T-helper 1 cell (primary cell): ENCODE measurements around the gene TBX10.
A peak's percentile ranks its signal among the peaks of the same experiment; 100 is the strongest.
"Not testable (repeated sequence)": the region's sequence is repeated elsewhere in the genome, so short reads cannot be mapped to it uniquely, and the experiment has no call there.

Experiments used
- DNase-seq, 5 donors: peaks; one replicate each; pipeline ENCODE4 v3.0.0-alpha.2; 2012 to 2020

Gene TBX10

DNA sequence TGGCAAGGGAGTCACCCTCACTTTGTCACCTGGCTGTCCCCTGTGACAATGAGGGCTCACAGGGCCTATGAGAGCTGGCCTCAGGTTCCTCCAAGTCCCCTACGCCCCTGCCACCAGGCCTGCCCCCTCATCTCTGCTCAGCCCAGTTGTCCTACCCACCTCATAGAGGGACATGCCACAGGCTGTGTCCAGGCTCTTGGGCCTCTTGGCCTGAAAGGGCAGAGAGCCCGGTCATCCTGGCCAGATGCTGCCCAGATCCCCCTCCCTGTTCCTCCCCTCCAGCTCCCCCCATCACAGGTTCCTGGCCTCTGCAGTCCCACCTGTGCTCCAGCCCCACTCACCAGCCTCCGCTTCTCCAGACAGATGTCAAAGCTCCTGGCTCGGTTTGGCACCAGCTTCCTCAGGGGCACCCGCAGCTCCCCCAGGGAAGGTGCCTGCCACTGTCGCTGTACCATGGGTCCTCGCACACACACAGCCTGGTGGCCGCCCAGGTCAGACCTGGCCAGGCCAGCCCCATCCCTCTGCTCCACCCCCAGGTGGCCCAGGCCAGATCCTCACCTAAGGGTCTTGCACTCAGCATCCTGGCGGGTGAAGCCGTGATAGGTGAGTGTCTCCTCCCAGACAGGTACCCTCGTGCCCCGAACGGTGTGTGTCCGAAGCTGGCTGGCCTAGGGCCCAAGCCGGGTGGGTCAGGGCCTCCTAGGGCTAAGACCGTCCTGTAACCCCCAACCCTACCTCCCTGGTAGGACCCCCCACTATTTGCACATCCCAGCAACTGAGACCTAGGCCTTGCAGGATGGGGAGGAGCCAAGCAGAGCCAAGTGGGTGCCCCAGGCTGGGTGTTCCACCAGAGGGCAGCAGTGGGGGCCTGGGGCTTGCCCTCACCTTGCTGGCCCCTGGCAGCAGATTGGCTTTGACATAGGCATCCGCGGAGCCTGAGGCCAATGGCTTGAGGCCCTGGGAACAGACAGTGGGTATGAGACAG lies 24.5 kb downstream of the TBX10 start:
- peak in 3 of 5 donors; percentile 31 to 75 (median 36) for DNase-seq

DNA sequence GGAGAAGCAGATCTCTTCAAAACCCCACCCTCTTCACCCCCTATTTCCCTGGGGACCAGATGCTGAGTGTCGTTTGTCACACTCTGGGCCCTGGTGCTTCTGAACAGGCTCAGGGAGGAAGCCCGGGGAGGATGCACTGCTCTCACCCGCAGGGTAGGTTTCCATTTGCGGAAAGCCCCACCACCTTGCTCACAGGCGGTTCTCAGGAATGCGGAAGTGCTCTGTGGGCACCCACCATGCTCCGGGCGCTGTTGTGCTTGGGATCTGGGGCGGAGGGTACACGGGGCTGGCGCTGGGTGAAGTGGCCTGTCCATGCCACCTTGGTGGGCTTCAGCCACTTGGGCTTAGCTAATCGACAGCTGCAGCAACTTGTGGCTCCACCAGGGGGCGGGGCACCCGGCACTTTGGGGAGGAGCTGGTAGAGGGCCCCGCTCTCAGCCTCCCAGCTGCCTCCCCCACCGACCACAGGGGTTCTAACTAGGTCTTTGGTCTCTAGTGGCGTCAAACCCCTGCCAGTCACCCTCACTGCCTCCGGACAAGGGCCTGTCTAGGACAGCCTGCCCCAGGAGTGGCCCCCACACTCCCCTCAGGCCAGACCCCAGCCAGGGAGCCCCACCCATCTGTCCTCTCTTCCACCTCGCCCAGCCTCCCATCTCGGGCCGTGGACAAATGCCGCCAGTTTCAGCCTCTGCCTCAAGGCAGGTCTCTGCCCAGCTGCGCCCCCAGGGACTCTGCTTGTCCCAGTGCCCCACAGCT lies 25.4 kb downstream of the TBX10 start:
- DNase-seq: peak; percentile 67 to 89 (median 75)

DNA sequence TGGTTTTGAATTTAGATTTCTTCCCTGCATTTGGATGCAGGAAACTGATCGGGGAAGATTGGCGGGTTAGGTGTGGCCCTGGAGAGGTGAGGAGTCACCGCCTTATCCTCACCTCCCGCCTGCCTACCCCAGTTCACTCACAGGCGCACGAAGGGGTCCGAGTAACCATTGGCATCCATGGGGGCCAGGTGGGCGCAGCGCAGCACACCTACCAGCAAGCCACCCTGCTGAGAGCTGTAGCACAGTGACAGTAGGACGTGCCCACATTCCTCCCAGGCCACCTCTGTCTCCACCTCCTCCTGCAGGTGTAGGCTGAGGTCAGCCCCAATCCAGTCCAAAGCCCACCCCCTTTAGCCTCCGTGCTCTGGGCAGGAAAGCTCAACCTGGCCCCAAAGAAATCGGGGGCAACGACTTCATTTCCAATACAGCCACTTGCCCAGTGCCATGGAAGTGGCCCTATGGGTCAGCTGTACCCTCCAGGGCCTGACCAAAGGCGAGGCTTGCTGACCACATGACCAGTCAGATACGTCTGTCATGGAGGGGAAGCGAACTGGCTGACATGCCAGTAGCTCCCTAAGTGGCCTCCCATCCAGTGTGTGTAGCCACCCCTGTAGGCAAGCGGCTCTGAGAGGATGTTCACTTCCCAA lies 26.1 kb downstream of the TBX10 start:
- no peak for DNase-seq

DNA sequence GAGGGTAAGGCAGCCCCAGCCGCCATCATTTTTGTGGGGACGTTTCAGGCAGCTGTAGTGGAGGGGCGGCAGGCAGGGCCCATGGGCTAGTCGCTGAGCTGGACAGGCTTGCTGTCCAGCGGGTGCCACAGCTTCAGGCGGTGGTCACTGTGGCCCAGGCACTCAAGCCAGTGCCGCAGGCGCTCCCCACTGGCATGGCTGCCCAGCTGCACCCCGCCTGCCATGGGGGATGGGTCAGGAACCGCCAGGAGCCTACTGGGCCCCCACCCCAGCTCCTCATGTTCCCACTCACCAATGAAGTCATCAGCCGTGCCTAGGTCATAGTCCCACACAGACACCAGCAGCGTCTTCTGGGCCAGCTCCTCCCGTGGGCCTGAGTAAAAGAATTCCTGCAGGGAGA lies 26.8 kb downstream of the TBX10 start:
- DNase-seq: no peak

DNA sequence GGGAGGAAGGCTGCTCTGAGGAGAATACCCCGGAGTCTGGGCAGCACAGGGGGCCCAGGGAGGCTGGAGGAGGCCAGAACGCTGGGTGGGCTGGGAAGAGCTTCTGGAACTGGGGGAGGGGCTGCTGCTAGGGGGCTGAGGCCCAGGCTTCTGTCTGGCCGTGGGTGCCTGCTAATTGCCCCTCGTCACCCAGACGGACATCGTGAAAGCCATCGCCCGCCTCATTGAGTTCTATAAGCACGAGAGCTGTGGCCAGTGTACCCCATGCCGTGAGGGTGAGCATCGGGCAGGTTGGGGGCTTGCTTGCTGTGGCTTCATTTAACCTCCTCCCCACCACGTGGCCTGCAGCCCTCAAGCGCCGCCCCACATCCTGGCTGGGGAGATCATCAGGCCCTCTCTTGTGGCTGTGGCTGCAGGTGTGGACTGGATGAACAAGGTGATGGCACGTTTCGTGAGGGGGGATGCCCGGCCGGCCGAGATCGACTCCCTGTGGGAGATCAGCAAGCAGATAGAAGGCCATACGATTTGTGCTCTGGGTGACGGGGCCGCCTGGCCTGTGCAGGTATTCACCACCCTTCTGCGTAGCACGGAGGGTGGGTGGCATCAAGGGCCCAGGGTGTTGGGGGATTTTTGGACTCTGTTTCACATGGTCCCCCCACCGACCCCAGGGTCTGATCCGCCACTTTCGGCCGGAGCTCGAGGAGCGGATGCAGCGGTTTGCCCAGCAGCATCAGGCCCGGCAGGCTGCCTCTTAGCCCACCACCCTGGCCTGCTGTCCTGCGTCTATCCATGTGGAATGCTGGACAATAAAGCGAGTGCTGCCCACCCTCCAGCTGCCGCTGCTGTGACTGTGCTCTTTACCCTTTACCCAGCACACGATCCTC lies 27.6 kb downstream of the TBX10 start:
- no peak for DNase-seq

DNA sequence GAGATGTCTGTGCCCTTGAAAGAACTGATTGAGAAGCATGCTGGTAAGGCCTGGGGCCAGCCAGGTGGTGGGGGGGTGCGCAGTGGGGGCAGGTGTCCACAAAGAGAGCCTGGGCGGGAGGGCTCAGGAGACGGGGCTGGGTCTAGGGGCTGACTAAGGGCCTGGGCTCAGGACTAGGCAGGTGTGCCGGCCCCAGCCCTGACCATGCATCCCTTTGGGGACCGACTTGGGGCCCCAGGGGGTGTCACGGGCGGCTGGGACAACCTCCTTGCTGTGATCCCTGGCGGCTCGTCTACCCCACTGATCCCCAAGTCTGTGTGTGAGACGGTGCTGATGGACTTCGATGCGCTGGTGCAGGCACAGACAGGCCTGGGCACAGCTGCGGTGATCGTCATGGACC lies 28.4 kb downstream of the TBX10 start:
- DNase-seq: no peak

DNA sequence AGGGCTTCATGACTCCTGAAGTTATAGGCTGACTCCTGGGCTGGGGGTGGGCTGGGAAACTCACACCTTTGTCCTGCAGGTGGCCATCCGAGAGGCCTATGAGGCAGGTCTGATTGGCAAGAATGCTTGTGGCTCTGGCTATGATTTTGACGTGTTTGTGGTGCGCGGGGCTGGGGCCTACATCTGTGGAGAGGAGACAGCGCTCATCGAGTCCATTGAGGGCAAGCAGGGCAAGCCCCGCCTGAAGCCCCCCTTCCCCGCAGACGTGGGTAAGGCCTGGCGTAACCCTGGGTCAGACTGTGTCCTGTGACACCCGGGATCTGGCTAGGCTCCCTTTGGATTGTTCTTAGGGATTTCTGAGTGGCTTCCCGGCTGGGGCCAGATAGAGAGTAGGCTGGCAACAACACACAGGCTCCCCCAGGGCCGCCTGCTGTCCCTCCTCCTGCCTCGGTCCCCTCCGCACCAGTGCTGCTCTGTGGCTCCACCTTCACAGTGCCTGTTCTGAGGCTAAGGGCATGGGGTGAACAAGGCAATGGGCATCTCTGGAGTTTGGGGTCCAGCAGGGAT lies 29.2 kb downstream of the TBX10 start:
- DNase-seq: no peak

DNA sequence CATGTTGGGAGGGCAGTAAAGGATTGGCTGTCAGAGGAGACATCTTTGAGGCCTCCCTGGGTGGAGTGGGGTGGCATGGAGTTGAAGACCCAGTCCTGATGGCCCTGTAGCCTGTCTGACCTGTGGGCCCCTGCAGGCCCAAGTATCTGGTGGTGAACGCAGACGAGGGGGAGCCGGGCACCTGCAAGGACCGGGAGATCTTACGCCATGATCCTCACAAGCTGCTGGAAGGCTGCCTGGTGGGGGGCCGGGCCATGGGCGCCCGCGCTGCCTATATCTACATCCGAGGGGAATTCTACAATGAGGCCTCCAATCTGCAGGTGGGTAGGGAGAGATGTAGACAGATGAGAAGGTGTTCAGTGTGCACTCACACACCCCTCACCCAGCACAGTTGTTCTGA lies 30.2 kb downstream of the TBX10 start:
- DNase-seq: no peak

DNA sequence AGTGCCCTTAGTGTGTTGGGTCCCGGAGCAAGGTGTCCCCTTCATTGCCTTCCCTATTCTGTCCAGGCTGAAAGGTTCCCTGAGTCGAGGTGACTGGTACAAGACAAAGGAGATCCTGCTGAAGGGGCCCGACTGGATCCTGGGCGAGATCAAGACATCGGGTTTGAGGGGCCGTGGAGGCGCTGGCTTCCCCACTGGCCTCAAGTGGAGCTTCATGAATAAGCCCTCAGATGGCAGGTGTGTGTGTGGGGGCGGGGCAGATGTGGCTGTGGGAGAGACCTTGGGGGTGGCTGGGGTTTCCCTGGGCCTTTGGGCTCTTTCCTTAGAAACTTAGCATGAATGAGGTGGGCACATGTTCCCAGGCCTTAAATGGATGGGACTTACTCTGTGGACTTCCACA lies 31.1 kb downstream of the TBX10 start:
- no peak for DNase-seq

DNA sequence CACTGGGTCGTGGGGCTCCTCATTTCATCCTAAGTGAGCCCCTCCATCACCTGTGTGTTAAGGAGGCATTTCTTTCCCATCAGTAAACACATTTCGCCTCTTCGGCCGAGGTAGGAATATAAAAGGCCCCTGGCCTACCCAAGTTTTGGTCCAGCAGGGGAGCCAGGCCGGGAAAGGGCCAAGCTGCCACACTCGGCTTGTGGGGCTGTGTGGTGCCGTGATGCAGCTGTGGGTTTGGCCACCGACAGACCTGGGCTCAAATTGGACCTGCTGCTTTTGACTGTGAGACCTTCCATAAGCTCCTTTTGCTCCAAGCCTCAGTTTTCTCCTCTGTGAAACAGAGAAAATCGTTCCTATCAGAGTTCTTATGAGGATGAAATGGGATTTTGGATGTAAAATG lies 32.1 kb downstream of the TBX10 start:
- no peak for DNase-seq

DNA sequence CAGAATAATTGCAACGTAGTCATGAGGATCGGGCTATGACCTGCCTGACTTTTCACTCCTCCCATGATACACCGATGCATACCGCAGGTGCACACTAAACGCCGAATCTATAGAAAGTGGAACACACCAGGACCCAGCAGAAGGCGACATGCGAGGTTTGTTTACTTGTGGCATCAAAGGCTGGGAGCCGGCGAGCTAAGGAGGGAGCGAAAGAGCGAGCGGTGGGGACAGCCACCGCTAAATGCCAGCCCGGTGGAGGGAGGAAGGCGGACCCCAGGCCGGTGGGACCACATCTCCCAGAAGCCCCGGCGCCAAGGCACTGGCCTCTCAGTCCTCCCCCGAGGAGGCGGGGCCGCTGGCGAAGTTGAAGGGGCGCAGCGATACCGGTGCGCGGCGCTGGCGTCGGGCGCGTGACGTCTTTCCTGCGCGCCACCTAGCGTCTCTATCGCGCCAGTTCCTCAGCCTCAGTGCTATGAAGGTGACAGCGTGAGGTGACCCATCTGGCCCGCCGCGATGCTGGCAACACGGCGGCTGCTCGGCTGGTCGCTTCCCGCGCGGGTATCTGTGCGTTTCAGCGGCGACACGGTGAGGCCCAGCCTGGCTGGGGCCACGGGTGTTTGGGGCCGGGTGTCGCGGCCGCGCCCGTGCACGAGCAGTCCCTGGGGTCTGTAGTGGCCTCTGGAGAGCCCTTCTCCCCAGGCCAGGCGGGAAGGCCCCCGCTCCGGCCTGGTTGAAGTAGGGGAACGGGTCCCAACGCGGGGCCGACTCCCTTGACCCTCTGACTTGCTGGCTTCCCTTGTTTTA lies 32.9 kb downstream of the TBX10 start, which contains the start of gene NDUFV1:
TSS of gene NDUFV1 (plus strand) at position 445 of the 804 bp plus-strand sequence. CDS start at position 514, 69 bp downstream.
- peak; percentile 90 to 95 (median 94) for DNase-seq

DNA sequence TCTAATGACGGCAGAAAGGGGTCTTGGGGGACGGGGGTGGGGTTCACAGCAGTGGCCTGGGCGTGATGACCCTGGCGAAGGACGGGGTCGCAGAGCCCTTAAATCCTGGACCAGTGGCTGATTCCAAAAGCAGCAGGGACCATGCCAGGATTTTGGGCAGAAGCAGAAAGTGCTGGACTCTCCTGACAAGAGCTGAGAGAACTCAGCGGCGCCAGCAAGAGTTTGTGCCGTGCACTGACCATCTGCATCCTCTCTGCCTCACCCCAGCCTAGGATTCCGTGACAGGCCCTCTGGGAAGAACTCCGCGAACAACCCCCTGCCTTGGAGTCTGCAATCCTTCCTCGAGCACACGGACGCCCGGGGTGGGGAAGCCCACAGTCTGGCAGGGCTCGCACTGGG lies 33.5 kb downstream of the TBX10 start:
- no peak for DNase-seq

DNA sequence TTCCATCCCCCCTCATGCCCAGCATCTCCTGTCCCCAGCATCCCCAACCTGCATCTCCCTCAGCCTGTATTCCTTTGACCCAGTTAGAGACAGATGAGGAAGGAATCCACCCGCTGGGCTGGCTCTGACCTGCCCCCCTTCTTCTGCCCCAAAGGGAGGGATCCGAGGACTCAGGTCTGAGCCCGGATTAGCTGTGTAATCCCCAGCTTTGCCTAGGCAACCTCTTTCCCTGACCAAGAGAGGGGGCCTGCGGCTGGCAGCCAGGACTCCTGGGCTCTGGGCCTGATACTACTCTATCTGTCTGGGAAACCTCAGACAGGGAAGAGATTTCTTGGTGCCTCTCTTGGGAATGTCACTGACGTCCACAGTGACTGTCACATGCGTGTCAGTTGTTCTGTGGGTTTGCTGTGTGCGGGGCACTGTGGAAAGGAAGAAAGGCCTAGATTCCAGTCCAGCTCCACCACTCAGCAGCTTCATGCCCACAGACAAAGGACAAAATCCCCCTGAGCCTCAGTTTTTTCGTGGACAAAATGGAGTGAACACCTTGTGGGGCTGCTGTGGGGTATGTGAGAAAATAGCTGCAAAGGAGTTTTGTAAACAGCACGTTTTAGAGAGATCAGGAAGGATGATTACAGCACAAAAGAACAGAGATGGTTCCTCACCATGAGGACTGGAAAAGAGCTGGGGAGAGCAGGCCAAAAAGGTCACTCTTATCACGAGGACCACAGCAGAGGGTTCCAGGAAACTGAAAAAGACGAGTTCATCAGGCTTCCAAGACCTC lies 34.1 kb downstream of the TBX10 start:
- DNase-seq: no peak

DNA sequence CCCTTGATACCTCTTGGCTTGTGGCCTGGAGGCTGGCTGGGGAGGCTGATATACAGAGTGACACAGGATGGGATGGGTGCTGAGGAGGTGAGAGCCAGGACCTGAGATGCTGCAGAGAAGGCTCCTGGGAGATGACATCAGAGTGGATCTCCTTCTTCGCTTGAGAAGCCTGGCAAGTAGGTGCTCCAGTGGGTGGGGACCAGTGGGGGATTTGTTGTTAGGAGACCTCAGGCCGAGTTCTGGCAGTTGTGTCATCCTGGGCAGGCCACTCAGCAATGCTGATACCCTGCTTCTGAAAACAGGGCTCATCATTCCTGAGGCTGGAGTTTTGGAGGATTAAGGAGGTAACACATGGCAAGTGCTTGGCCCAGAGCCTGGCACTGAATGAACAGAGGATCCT lies 34.7 kb downstream of the TBX10 start:
- no peak for DNase-seq

DNA sequence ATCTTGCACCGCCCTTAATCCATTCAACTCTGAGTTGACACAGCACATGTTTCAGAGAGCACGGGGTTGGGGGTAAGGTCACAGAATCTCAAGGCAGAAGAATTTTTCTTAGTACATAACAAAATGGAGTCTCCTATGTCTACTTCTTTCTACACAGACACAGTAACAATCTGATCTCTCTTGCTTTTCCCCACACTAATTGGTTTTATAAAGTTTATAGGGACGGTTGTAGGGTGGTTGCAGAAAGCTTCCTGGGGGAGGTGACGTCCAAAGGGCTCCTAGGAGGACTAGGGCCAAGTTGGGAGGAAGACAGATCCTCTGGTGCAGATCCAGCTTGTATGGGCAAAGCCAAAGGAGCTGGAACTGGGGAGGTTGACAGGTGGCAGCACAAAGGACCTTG lies 35.4 kb downstream of the TBX10 start:
- DNase-seq: not testable (repeated sequence)

DNA sequence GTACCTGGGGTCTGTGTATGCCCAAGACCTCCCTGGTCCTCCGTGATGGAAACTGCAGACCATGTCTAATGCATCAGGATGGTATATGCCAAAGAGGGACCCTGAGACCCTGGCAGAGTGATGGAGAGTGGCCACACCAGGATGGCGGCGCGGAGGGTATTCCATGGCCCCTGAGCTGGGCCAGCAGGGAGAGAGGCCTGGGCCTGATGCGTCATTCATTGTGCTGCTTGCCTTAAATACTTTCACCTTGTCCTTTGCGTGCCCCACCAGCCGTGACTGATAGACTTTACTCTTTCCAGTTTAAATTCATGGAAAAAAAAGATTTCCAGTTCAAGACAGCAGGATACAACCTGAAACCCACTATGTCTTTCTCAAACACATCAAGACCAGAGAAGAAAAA lies 38.5 kb downstream of the TBX10 start:
- no peak for DNase-seq

DNA sequence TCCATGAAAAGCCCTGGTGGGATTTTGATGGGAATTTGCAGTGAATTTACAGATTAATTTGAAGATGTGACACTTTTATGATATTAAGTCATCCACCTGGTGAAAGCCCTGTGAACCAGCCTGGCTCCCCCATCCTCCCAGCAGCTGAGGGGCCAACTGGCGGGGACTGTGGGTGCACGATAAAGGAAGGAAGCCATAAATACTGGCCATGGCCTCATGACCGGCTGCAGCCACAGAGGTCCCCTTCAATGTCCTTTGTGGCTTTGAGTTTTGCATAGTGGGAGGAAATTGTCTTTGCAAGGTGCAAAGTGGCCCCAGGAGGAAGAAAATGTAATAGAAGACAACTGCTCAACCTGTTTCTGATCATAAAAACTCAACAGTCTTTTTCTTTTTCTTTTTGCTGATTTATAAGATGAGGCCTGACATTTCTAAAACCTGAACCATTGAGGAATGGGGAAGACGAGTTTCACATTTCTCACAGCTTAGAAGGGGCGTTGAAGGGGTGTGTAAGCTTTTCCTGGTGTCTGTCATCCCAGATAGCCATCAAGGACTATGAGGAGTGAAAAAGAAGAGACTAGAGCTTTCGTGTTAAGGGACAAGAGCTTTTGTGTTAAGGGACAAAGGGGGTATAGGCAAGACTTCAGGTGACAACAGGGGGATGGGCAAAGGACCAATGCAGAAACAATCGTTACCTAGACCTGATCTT lies 39.1 kb downstream of the TBX10 start:
- DNase-seq: no peak

DNA sequence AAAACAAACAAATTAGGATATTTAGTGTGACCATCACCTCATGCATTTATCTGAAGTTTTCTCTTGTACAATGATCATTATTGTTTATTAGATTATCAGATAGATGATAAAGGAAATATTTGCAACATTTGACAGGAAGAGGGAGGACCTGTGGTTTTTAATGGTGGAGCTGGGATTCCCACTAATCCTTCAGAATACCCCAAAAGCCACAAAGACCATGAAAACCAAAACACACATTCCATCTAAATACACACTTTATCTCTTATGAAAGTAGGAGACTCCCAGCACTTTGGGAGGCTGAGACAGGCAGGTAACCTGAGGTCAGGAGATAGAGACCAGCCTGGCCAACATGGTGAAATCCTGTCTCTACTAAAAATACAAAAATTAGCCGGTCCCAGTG lies 40.4 kb downstream of the TBX10 start:
- DNase-seq: no peak

DNA sequence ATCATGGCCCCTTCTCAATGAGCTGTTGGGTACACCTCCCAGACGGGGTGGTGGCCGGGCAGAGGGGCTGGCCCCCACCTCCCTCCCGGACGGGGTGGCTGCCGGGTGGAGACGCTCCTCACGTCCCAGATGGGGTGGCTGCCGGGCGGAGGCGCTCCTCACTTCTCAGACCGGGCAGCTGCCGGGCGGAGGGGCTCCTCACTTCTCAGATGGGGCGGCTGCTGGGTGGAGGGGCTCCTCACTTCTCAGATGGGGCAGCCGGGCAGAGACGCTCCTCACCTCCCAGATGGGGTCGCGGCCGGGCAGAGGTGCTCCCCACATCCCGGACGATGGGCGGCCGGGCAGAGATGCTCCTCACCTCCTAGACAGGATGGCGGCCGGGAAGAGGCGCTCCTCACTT lies 41.6 kb downstream of the TBX10 start:
- not testable (repeated sequence) for DNase-seq
